Upper lobe of left lung (tissue), 4 donors: ENCODE data around the gene APP.

ENCODE experiments used
- CTCF ChIP-seq, 6 experiments: fragments of 450-650 bp in 4 of 6; fragments of 200-600 bp in 2 of 6; sonication (generic) in 2 of 6; IDR thresholded peaks; one replicate each; pipeline ENCODE4 v1.5.1; 2016 to 2019; ENCODE audit warnings: antibody characterized with exemption in 6 of 6
- EP300 ChIP-seq, 4 donors: sonication (generic); formaldehyde crosslinking; IDR thresholded peaks; one replicate each; pipeline ENCODE4 v1.5.1; 2017; ENCODE audit warnings: antibody characterized with exemption in 4 of 4, control low read depth in 2 of 4
- POLR2A ChIP-seq, 4 donors: fragments of 450-650 bp; IDR thresholded peaks; one replicate each; pipeline ENCODE4 v1.5.1; 2016 to 2017; ENCODE audit warnings: antibody characterized with exemption in 4 of 4, mild to moderate bottlenecking in 2 of 4

GRCh38 chr21:26049803-26050202 is 120.8 kb downstream of the APP start:
- no peak for TF ChIP-seq CTCF (IDR thresholded peaks at IDR 0.05)
- no peak for TF ChIP-seq POLR2A (IDR thresholded peaks at IDR 0.05)
- TF ChIP-seq EP300 (IDR thresholded peaks at IDR 0.05): no peak
